Glutamatergic neuron (in vitro differentiated cells): ENCODE measurements around the gene R3HDM4. TPM values are rescaled to one million over a fixed set of nuclear protein-coding genes. Genes with fewer than 3 reads are reported as not detected.

Experiments
- DNase-seq: peaks from one replicate; pipeline ENCODE4 v3.0.0; 2022
- H3K27ac Mint-ChIP-seq: one replicate; pipeline ENCODE4 v1.8.0; 2020; ENCODE audit warnings: mild to moderate bottlenecking, mixed read lengths, inconsistent platforms; ENCODE audit not compliant: unreplicated experiment
- H3K27me3 Mint-ChIP-seq: one replicate; pipeline ENCODE4 v1.8.0; 2020; ENCODE audit warnings: mild to moderate bottlenecking, moderate library complexity, mixed read lengths, inconsistent platforms; ENCODE audit not compliant: unreplicated experiment
- H3K36me3 Mint-ChIP-seq: one replicate; pipeline ENCODE4 v1.8.0; 2020; ENCODE audit warnings: mild to moderate bottlenecking, mixed read lengths, inconsistent platforms; ENCODE audit not compliant: unreplicated experiment
- H3K4me1 Mint-ChIP-seq: one replicate; pipeline ENCODE4 v1.8.0; 2020; ENCODE audit warnings: mild to moderate bottlenecking, low read depth, mixed read lengths, inconsistent platforms; ENCODE audit not compliant: unreplicated experiment
- H3K4me3 Mint-ChIP-seq: one replicate; pipeline ENCODE4 v1.8.0; 2020; ENCODE audit warnings: mild to moderate bottlenecking, mixed read lengths, inconsistent platforms; ENCODE audit not compliant: unreplicated experiment
- H3K9me3 Mint-ChIP-seq: one replicate; pipeline ENCODE4 v1.8.0; 2020; ENCODE audit warnings: mild to moderate bottlenecking, moderate library complexity, mixed read lengths, inconsistent platforms; ENCODE audit not compliant: unreplicated experiment
- total RNA-seq: library from RNA; stranded (reverse); fragmentation: NEBNext Ultra II Directional; extraction: Animal tissue kit (Norgen Biotek cat#: 25700); gene quantifications from one replicate; pipeline ENCODE4 v1.2.1, GENCODE V29; 2021; ENCODE audit not compliant: unreplicated experiment
- TF ChIP-seq, protein P1 (sequence below): fragments of 200-600 bp; sonication (generic); IDR thresholded peaks from one replicate; pipeline ENCODE4 v1.5.0; 2021; ENCODE audit not compliant: partially characterized antibody, unreplicated experiment

R3HDM4 gene
- total RNA-seq, 1 donor from 2014 or later, result 61.9 TPM

DNA sequence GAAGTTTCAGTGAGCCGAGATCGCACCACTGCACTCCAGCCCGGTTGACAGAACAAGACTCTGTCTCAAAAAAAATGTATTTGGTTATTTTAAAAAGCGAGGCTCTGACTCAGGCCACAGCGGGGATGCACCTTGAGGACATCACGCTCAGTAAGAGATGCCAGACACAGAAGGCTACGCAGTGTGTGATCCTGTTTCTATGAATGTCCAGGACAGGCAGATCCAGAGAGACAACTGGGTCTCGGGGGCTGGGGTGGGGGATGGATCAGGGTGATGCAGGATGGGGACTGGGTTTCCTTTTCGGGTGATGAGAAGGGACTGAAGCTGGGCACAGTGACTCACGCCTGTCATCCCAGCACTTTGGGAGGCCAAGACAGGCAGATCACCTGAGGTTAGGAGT lies 25.4 kb downstream of the R3HDM4 start:
- Mint-ChIP-seq H3K27ac (no peak overlapping the region), H3K27me3 (no peaks in the 10 kb centered on the region), H3K9me3 (peaks cover 4% of the 10 kb centered on the region), H3K36me3 (no peaks in the 10 kb centered on the region), H3K4me3 (no peak overlapping the region), H3K4me1 (no peaks in the 10 kb centered on the region)
- DNase-seq, result no peak
- TF ChIP-seq, protein P1, sequence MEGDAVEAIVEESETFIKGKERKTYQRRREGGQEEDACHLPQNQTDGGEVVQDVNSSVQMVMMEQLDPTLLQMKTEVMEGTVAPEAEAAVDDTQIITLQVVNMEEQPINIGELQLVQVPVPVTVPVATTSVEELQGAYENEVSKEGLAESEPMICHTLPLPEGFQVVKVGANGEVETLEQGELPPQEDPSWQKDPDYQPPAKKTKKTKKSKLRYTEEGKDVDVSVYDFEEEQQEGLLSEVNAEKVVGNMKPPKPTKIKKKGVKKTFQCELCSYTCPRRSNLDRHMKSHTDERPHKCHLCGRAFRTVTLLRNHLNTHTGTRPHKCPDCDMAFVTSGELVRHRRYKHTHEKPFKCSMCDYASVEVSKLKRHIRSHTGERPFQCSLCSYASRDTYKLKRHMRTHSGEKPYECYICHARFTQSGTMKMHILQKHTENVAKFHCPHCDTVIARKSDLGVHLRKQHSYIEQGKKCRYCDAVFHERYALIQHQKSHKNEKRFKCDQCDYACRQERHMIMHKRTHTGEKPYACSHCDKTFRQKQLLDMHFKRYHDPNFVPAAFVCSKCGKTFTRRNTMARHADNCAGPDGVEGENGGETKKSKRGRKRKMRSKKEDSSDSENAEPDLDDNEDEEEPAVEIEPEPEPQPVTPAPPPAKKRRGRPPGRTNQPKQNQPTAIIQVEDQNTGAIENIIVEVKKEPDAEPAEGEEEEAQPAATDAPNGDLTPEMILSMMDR, result no peak

DNA sequence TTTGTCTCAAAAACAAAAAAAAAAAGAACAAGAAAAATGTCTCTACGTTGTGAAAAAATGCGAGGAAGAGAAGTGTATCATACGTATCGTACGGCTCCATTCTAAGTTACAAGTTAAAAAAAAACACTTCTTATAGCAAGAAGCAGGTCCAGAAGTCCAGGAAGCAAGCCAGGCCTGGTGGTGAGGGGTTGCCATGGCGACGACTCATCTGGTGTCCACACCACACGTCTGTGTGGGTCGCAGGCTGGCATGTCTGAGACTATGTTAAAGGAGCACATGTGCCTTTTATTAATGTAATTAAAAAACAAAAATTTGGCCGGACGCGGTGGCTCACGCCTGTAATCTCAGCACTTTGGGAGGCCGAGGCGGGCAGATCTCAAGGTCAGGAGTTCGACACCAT lies 25.9 kb downstream of the R3HDM4 start:
- Mint-ChIP-seq H3K4me1 (no peaks in the 10 kb centered on the region), H3K4me3 (no peak overlapping the region), H3K9me3 (peaks cover 3% of the 10 kb centered on the region), H3K27me3 (peaks cover 2% of the 10 kb centered on the region), H3K27ac (no peak overlapping the region), H3K36me3 (no peaks in the 10 kb centered on the region)
- TF ChIP-seq, protein P1, result no peak
- no peak for DNase-seq

DNA sequence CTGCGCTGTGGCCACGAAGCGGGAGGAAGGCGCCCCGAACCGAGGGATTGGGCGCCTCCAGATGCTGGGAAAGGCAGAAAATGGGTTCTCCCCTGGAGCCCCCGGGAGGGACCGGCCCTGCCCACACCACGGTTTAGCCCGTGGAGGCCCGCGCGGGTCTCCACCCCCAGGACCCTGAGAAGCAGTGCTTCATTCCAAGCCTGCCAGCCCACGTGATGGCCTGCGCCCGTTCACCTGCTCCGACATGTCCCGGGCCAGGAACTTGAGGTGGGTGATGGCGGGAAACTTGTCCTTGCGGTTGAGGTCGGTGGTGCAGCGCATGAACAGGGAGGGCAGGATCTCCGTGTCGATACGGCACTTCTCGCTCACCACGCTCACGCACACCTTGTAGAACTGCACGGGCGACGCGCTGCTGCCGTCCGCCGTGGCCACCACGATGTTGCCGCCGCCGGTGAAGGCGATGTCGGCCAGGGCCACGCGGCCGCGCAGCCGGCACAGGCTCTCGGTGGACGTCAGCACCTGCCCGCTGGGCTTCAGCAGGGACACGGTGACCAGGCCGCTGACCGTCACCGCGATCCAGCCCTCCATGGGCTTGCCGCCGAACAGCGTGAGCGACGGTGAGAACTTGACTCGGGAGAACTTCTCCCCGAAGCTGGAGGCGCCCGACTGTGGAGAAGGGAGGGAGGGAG lies 27.3 kb downstream of the R3HDM4 start:
- Mint-ChIP-seq H3K27ac (no peak overlapping the region), H3K4me1 (no peaks in the 10 kb centered on the region), H3K27me3 (peaks cover 2% of the 10 kb centered on the region), H3K4me3 (no peak overlapping the region), H3K9me3 (peaks cover 3% of the 10 kb centered on the region), H3K36me3 (no peaks in the 10 kb centered on the region)
- no peak for DNase-seq
- TF ChIP-seq, protein P1, result no peak

DNA sequence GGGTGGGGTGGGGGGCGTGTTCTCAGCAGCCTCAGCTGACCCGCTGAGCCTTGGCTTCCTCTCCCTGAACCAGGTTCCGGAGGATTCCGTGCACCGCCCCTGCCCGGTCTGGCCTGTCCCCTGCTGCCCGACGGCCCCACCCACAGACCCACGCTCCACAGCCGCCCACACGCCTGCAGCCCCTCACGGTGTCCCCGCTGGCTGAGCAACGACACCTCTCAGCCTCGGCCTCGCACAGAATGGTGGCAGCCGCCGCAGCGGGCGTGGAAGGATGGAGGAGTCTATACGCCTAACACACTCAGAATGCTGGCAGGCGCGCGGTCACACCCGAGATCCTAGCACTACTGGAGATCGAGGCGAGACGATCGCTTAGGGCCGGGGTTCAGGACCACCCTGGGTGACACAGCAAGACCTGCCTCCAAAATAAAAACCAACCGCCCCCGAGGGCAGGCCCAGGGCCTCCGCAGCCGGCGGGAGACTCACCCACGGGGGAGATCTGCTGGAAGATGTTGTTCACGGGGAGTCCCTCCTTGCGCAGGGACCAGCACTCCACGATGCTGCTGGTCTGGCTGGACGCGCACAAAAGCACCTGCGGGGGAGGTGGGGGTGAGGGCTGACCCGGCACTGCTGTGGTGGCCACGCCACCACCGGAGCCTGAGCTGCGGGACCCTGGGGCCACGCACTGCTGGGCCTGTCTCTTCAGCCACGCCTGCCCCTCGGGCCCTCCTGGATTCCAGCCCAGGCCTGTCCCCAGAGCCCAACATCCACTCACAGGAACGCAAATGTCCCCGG lies 28.4 kb downstream of the R3HDM4 start:
- peaks cover 3% of the 10 kb centered on the region for H3K9me3 Mint-ChIP-seq

More for the DNA sequence above, 28.4 kb downstream of the R3HDM4 start:
- Mint-ChIP-seq H3K27ac (no peak overlapping the region), H3K4me1 (no peaks in the 10 kb centered on the region), H3K4me3 (no peak overlapping the region), H3K36me3 (no peaks in the 10 kb centered on the region), H3K27me3 (peaks cover 2% of the 10 kb centered on the region)
- no peak for DNase-seq
- TF ChIP-seq, protein P1, result no peak
